ENCODE measurements around the gene IGFLR1.

Gene IGFLR1

GRCh38 chr19:35755550-35756376 is 13.5 kb upstream of the IGFLR1 start:
- DNase-seq, result no peak

DNA sequence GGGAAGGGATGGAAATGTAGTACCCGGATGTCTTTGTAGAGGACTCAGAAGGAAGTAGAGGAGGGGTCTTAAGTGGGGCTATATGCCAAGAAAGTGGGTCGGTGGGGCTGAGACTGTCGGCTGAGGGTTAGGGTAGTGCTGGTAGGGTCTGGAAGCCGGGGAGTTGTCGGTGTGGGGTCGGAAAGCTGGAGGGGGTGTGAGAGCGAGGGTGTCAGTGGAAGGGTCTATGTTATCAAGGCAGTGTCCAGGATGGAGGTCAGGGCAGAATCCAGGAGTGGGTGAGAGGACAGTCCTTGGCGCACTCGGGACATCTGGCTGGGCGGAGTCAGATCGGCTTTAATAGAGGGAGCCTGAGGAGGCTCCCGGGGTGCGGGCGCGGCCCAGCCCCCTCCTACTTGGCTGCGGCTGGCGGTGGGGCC is 12.9 kb upstream of the IGFLR1 start:
- DNase-seq, result no peak

- no peak for DNase-seq
Measured at GRCh38 chr19:35754370-35755130, 12.3 kb upstream of the IGFLR1 start.

DNA sequence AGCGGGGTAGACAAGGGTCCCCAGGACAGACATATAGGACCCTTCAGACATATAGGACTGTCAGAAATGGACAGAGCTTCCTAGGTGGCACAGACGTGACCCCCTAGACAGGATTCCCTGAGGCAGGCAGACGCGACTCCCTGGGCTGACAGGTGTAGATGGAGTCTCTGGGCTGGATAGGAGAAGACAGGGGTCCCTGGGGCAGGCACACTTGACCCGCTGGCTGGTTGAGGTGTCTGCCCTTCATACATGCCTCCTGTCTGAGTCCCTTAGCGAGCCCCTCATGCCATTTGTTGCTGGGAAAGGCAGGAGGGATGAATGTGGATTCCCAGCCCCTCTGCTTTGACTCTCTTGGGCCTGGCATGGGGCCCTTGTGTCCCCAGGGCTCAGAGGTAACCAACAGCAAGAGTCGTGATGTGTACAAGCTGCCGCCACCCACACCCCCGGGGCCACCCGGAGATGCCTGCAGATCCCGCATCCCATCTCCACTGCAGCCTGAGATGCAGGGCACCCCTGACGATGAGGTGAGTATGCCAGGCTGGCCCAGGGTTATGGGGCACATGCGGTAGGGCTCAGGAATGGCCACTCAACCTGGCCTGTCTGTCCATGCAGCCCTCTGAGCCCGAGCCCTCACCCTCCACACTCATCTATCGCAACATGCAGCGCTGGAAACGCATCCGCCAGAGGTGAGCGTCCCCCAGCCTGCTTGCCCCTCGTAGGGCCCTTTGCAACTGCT is 11.6 kb upstream of the IGFLR1 start:
- no peak for DNase-seq

DNA sequence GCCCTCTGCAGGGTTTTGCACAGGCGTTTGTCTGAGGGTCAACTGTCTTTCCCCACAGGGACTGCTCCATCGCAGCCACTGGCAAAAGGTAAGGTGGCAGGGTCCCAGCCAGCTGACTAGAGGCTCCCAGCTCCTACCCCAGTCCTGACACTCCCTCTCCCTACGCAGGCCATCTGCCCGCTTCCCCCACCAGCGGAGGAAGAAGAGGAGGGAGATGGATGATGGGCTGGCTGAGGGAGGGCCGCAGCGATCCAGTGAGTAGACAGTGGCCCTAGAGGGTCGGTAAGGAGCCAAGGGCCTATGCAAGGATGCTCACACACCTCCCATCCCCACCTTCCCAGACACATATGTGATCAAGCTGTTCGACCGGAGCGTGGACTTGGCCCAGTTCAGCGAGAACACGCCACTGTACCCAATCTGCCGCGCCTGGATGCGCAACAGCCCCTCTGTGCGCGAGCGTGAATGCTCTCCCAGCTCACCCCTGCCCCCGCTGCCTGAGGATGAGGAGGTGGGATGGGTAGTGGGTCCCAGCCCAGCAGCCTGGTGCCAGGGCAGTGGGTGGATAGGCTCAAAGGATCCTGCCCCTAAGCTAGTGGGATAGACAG is 10.6 kb upstream of the IGFLR1 start:
- DNase-seq, result no peak

- no peak for DNase-seq
Measured at GRCh38 chr19:35751839-35752745, 9.8 kb upstream of the IGFLR1 start.

GRCh38 chr19:35750167-35750566 is 7.9 kb upstream of the IGFLR1 start:
- DNase-seq, result no peak

- DNase-seq, result peak; percentile 100
Measured at GRCh38 chr19:35748106-35749020, 6.1 kb upstream of the IGFLR1 start, which contains the start of gene LIN37. LIN37 (plus strand) TSS chr19:35748576; CDS start chr19:35748725, 149 bp downstream.

DNA sequence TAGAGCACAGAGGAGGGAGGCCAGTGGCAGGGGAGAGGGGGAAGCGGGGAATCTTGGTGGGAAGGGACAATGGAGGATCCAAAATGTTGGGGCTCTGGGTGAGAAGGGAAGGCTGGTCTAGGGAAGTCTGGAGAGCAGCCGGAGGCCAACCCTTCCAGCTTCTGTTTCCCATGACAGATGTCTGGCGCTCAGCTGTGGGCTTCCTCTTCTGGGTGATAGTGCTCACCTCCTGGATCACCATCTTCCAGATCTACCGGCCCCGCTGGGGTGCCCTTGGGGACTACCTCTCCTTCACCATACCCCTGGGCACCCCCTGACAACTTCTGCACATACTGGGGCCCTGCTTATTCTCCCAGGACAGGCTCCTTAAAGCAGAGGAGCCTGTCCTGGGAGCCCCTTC is 4.3 kb upstream of the IGFLR1 start:
- DNase-seq, result no peak

- DNase-seq, result no peak
Measured at GRCh38 chr19:35746087-35746462, 3.8 kb upstream of the IGFLR1 start.

DNA sequence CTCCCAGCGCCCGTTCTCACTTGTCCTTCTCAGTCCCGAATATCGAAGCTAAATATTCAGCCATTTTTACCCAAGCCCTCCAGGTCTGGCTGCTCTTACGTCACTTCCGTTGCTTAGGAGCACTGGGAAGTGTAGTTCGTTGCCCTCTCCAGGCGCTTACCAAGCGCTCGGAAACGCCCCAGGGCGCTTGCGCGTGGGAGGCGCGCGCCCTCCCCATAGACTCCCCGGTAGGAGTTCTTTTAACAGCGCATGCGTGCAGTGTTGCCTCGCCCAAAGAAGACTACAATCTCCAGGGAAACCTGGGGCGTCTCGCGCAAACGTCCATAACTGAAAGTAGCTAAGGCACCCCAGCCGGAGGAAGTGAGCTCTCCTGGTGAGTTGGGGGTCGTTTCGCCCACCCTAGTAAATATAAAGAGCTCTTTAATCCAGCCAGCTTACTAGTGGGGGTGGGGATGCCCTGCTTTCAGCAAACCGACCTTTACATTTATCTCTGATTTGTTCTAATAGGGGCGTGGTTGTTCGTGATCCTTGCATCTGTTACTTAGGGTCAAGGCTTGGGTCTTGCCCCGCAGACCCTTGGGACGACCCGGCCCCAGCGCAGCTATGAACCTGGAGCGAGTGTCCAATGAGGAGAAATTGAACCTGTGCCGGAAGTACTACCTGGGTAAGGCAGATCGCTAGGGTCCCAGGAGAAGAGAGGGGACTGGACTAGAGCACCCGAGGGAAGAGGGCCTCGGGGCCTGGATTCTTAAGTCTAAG is 3.3 kb upstream of the IGFLR1 start, which contains the start of the genes PSENEN and U2AF1L4:
Gene PSENEN, plus strand, starts transcription at position 324 of the 759 bp plus-strand sequence. Its CDS starts 280 bp downstream, at position 604.
Gene U2AF1L4, minus strand, starts transcription at position 91 of the 759 bp plus-strand sequence. Its CDS starts 27 bp downstream, at position 64.
- DNase-seq, result peak; percentile 100

GRCh38 chr19:35744430-35745327 is 2.4 kb upstream of the IGFLR1 start:
- DNase-seq, result peak; percentile 96 to 97

DNA sequence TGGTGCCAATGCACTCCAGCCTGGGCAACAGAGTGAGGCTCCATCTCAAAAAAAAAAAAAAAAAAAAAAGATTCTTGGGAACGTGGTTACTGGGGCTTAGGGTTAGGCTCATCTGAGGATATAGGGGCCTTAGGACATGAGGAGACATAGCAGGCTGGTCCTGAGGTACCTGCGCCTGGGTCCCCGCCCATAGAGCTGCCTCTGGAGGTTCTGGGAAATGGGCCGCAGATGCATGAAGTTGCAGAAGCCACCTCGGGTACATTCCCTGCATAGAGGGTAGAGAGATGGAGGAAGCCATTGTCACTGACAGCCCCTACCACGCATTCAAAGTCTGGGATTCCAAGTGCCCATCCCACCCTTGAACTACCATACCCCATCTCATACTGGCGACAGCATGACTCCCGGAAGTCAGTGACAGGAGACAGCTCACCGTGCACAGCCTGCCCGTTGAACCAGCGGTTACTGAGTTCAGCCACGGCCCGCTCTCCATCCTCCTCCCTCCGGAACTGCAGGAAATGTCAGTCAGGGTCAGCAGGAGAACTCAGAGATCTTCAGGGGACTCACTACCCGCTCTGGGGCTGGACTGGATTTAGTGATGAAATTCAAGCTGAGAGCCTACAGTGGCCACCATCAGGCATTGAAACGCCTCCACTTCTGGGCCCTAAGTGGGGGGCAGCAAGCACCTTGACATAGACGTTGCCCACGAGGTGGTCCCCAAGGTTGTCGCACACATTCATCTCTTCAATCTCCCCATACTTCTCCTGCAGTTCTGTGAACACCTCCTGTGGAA is 1.6 kb upstream of the IGFLR1 start:
- DNase-seq, result no peak

- no peak for DNase-seq
Measured at GRCh38 chr19:35741203-35741515, 1.1 kb downstream of the IGFLR1 start.

DNA sequence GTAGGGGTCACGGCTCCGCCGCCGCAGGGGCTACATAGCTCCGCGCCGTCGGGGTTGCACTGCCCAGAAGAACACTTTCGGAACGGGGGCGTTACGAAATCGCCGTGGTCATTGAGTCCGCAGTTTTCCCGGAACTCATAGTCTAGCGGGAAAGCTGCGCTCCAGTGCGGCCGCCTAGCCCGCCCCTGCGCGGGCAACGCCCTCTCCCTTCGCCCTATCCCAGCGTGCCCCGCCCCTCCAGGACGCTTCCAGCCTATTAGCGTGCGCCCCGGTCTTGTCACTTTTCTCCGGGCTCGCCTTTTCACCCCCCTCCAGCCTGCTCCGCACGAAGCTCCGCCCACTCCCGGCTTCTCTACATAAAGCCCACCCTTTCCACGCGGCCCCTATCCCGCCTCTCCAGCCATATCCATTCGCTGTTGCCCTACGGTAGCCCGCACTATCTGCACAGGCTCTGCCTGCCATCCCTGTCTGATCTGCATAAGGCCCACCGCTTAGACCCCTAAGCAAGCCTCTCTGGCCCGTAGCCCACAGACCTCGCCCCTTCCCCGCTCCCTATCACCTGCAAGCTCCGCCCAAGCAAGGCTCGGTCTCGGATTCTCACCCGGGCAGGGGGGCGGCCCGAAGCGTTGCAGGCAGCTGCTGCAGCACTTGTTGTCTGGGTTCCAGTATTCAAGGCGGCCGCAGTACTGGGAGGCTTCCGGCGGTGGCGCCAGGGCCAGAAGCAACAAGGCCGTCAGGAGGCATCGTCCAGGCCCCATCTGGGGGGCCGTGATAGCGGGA is 1.6 kb downstream of the IGFLR1 start:
- DNase-seq, result peak; percentile 98 to 100

GRCh38 chr19:35740108-35740422 is 2.2 kb downstream of the IGFLR1 start:
- no peak for DNase-seq

Data from NCI-H1930 (cell line).